GM12874 (cell line): ENCODE measurements around the gene QSOX2.

Experiments used
- CTCF ChIP-seq: IDR thresholded peaks from 2 replicates; pipeline ENCODE4 v1.5.1; 2011; ENCODE audit warnings: low read depth, mild to moderate bottlenecking, control low read depth, low read length, moderate library complexity; ENCODE audit not compliant: insufficient read depth

Gene QSOX2

DNA sequence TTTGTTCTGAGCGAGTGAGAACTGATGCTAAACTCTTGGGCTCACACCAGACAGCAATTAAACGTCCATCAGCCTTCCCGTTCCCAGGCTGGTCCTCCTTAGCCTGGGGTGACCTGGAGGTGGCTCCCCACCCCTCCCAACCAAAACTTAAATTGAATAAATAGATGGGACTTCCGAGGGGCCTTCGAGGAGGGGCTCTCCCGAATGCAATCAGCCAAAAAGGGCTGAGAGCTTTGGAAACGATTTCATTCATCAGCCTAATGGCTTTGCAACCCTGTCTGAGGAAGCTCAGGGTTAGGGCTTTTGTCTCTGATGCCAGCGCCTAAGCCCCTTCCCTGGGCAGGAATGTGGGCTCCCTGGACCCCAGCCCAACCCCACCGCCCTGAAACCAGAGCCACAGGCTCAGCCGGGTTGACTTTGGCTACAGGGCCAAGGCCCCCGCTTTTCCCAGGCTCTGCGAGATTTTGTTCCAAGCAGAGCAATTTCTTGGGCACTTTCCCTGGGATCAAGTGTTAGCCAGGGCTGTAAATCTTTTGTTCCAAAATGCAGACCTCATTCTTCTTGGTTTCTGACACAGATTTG is 69.9 kb downstream of the QSOX2 start:
- TF ChIP-seq CTCF = no peak

- no peak for TF ChIP-seq CTCF
These were observed 70.6 kb downstream of the QSOX2 start for GRCh38 chr9:136174779-136175615.

GRCh38 chr9:136173648-136174290 is 71.8 kb downstream of the QSOX2 start:
- TF ChIP-seq CTCF = no peak

DNA sequence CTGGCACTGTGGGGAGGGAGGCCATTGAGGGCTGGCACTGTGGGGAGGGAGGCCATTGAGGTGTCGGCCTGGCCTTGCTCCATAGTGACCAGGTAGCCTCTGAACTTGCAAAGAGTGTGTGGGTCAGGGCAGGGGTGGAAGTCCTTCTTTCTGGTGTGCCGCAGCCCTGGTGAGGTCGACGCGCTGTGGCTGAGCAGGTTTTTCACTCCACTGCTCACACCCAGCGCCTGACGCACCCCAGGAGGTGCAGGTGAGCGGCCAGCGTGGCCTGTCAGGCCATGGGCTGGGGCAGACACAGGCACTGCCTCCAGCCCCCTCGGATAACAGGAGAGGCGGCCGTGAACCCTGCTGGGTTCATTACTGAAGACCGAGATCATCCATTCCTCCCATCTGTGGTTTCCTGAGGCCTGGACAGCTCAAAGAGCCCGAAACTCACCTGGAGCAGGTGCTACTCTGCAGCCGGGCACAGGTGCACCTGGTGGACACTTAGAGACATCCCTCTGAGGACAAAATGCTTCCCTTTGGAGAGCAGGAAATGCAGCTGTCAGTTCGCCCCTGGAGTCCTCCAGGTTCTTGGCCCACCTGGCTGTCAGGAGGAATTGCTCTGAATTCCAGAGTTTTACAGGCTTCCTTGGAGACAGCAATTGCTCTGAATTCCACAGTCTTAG is 73.1 kb downstream of the QSOX2 start:
- TF ChIP-seq CTCF = no peak

GRCh38 chr9:136171801-136172411 is 73.7 kb downstream of the QSOX2 start:
- no peak for TF ChIP-seq CTCF

DNA sequence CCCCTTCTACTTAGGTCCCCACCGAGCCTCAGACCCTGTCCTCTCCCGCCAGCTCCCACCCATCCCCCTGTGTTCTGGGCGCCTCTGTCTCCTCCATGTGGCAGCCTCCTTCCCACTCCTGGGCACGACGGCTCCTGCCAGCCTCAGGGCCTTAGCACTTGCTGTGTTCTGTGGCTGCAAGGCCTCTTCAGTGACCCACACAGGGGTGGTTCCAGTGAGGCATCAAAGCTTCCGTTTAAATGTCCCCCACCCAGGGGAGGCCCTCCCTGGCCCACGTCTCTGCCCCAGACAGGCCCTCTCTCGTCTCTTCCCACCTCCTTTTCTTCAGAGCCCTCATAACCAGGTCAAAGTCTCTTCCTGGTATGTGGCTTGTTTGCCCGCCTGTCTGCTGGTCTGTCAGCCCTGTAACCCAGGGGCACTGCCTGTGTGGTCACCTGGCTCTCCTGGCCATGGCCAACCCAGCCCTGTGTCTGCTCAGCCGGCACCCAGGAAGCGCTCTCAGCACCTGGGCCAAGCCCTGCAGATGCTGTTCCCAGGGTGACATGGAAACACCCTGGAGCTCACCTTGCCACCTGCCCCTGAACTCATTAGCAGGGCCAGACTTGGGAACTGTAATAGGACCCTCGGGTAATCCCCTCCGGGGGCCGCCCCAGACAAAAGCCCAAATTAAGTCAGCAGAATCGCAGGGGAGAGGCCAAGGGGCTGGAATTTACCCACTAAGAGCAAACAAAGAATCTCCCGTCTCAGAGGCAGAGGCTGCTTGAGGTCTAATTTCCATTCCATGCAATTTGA is 74.4 kb downstream of the QSOX2 start:
- no peak for TF ChIP-seq CTCF
